H9 (cell line): ENCODE data around the gene INSYN1. TPM values are rescaled to one million over a fixed set of nuclear protein-coding genes. Genes with fewer than 3 reads are reported as not detected.

Experiments used
- DNase-seq: peaks from one replicate; pipeline ENCODE4 v3.0.0-alpha.2; 2017
- H2AFZ ChIP-seq: one replicate; pipeline ENCODE4 v1.6.1; 2013; ENCODE audit warnings: mild to moderate bottlenecking, low read length, control low read depth, moderate library complexity
- H2AK5ac ChIP-seq: 2 replicates; pipeline ENCODE4 v1.6.1; 2013; ENCODE audit warnings: low read length, control low read depth, mixed read lengths; ENCODE audit not compliant: insufficient read length
- H2BK120ac ChIP-seq: one replicate; pipeline ENCODE4 v1.6.1; 2013; ENCODE audit warnings: low read depth, mild to moderate bottlenecking, low read length, control low read depth, inconsistent platforms; ENCODE audit not compliant: poor library complexity, severe bottlenecking
- H2BK12ac ChIP-seq: 2 replicates; pipeline ENCODE4 v1.6.1; 2013; ENCODE audit warnings: low read length, control low read depth, mixed read lengths, low read depth; ENCODE audit not compliant: insufficient read length
- H2BK15ac ChIP-seq: 2 replicates; pipeline ENCODE4 v1.6.1; 2013; ENCODE audit warnings: low read depth, low read length, control low read depth
- H2BK20ac ChIP-seq: one replicate; pipeline ENCODE4 v1.6.1; 2013; ENCODE audit warnings: low read depth, mild to moderate bottlenecking, low read length, control low read depth, inconsistent platforms; ENCODE audit not compliant: poor library complexity, severe bottlenecking
- H2BK5ac ChIP-seq: 2 replicates; pipeline ENCODE4 v1.6.1; 2013; ENCODE audit warnings: low read length, control low read depth, mixed read lengths; ENCODE audit not compliant: insufficient read length
- H3K14ac ChIP-seq: 2 replicates; pipeline ENCODE4 v1.6.1; 2013; ENCODE audit warnings: low read length, control low read depth; ENCODE audit not compliant: insufficient read depth
- H3K18ac ChIP-seq: 2 replicates; pipeline ENCODE4 v1.6.1; 2013; ENCODE audit warnings: low read depth, mild to moderate bottlenecking, mixed read lengths, low read length, control low read depth; ENCODE audit not compliant: insufficient read length
- H3K23ac ChIP-seq: 2 replicates; pipeline ENCODE4 v1.6.1; 2013; ENCODE audit warnings: low read length, control low read depth, mixed read lengths, low read depth; ENCODE audit not compliant: insufficient read length
- H3K23me2 ChIP-seq: 2 replicates; pipeline ENCODE4 v1.6.1; 2013; ENCODE audit warnings: low read depth, mild to moderate bottlenecking, mixed read lengths, low read length, control low read depth; ENCODE audit not compliant: insufficient read length, poor library complexity, severe bottlenecking
- H3K27ac ChIP-seq: 2 replicates; pipeline ENCODE4 v1.5.1; 2013; ENCODE audit warnings: low read length, control low read depth, mixed read lengths, low read depth; ENCODE audit not compliant: insufficient read length
- H3K27me3 ChIP-seq: 2 replicates; pipeline ENCODE4 v1.6.1; 2013; ENCODE audit warnings: low read length, control low read depth, inconsistent platforms; ENCODE audit not compliant: insufficient read depth
- H3K4ac ChIP-seq: 2 replicates; pipeline ENCODE4 v1.6.1; 2013; ENCODE audit warnings: low read depth, mild to moderate bottlenecking, control low read depth, inconsistent platforms, low read length, moderate library complexity
- H3K4me1 ChIP-seq: 2 replicates; pipeline ENCODE4 v1.6.1; 2013; ENCODE audit warnings: low read length, control low read depth, inconsistent platforms; ENCODE audit not compliant: insufficient read depth
- H3K4me2 ChIP-seq: 2 replicates; pipeline ENCODE4 v1.6.1; 2013; ENCODE audit warnings: low read length, control low read depth, mixed read lengths; ENCODE audit not compliant: insufficient read length, insufficient read depth
- H3K56ac ChIP-seq: 2 replicates; pipeline ENCODE4 v1.6.1; 2013; ENCODE audit warnings: low read depth, mild to moderate bottlenecking, mixed read lengths, low read length, control low read depth; ENCODE audit not compliant: insufficient read length
- H3K79me1 ChIP-seq: 2 replicates; pipeline ENCODE4 v1.6.1; 2013; ENCODE audit warnings: low read depth, mild to moderate bottlenecking, moderate library complexity, low read length, control low read depth, inconsistent platforms; ENCODE audit not compliant: insufficient read depth, poor library complexity, severe bottlenecking
- H3K79me2 ChIP-seq: 2 replicates; pipeline ENCODE4 v1.6.1; 2013; ENCODE audit warnings: low read length, control low read depth, inconsistent platforms; ENCODE audit not compliant: insufficient read depth
- H3K9ac ChIP-seq: 2 replicates; pipeline ENCODE4 v1.6.1; 2013; ENCODE audit warnings: low read length, control low read depth, mixed read lengths; ENCODE audit not compliant: insufficient read length; ENCODE audit errors: extremely low read depth
- H3K9me3 ChIP-seq: one replicate; pipeline ENCODE4 v1.6.1; 2013; ENCODE audit warnings: low read depth, low read length, inconsistent platforms; ENCODE audit not compliant: control insufficient read depth
- H3T11ph ChIP-seq: one replicate; pipeline ENCODE4 v1.6.1; 2013; ENCODE audit warnings: mild to moderate bottlenecking, low read length, control low read depth, inconsistent platforms
- H4K20me1 ChIP-seq: one replicate; pipeline ENCODE4 v1.6.1; 2013; ENCODE audit not compliant: control insufficient read depth, insufficient read length, insufficient read depth
- H4K5ac ChIP-seq: 2 replicates; pipeline ENCODE4 v1.6.1; 2013; ENCODE audit warnings: low read depth, mild to moderate bottlenecking, mixed read lengths, low read length, control low read depth; ENCODE audit not compliant: insufficient read length
- H4K8ac ChIP-seq: replicated peaks from 2 replicates; pipeline ENCODE4 v1.6.1; 2013; ENCODE audit warnings: low read length, control low read depth, mixed read lengths, low read depth; ENCODE audit not compliant: insufficient read length
- H4K91ac ChIP-seq: 2 replicates; pipeline ENCODE4 v1.6.1; 2013; ENCODE audit warnings: low read depth, mild to moderate bottlenecking, moderate library complexity, mixed read lengths, low read length, control low read depth; ENCODE audit not compliant: insufficient read length
- H3K27ac Mint-ChIP-seq, 3 experiments: 2 replicates in 2 of 3; 3 replicates in 1 of 3; pipeline ENCODE4 v1.8.0; 2020 to 2021; ENCODE audit warnings: mixed read lengths in 3 of 3, mild to moderate bottlenecking in 1 of 3, moderate library complexity in 1 of 3
- H3K27me3 Mint-ChIP-seq: 2 replicates; pipeline ENCODE4 v1.8.0; 2021; ENCODE audit warnings: low read depth, mild to moderate bottlenecking, moderate library complexity, mixed read lengths
- H3K36me3 Mint-ChIP-seq, 3 experiments: 2 replicates in 2 of 3; 3 replicates in 1 of 3; pipeline ENCODE4 v1.8.0; 2020 to 2021; ENCODE audit warnings: low read depth in 3 of 3, mixed read lengths in 3 of 3; ENCODE audit not compliant: insufficient read depth in 1 of 3
- H3K4me1 Mint-ChIP-seq, 2 experiments: 2 replicates each; pipeline ENCODE4 v1.8.0; 2020; ENCODE audit warnings: mixed read lengths in 2 of 2
- H3K4me3 Mint-ChIP-seq, 2 experiments: 2 replicates in 1 of 2; 3 replicates in 1 of 2; pipeline ENCODE4 v1.8.0; 2020 to 2021; ENCODE audit warnings: mild to moderate bottlenecking in 2 of 2, mixed read lengths in 2 of 2, moderate library complexity in 1 of 2
- H3K9me3 Mint-ChIP-seq, 2 experiments: 2 replicates in 1 of 2; 3 replicates in 1 of 2; pipeline ENCODE4 v1.8.0; 2020; ENCODE audit warnings: mild to moderate bottlenecking in 2 of 2, mixed read lengths in 2 of 2, moderate library complexity in 1 of 2
- CTCF ChIP-seq: fragments of 200-600 bp; sonication (generic); conservative IDR thresholded peaks from 3 replicates; pipeline ENCODE4 v1.8.0; 2021; ENCODE audit warnings: antibody characterized with exemption, mild to moderate bottlenecking
- WGBS: extraction: QIAGEN DNeasy Blood & Tissue Kit; methylation state at CpG from one replicate; pipeline ENCODE4 v1.1.7; 2013; ENCODE audit warnings: missing lambda C conversion rate, low lambda C conversion rate, mixed read lengths; ENCODE audit not compliant: insufficient read length; ENCODE audit errors: extremely low coverage; 5-methylcytosine and 5-hydroxymethylcytosine counted together
- total RNA-seq: library from RNA; stranded (reverse); gene quantifications from 2 replicates; pipeline ENCODE4 v1.2.1, GENCODE V29; 2021

Gene INSYN1
- total RNA-seq, 1 experiment from 2014 or later = 1.9 TPM

DNA sequence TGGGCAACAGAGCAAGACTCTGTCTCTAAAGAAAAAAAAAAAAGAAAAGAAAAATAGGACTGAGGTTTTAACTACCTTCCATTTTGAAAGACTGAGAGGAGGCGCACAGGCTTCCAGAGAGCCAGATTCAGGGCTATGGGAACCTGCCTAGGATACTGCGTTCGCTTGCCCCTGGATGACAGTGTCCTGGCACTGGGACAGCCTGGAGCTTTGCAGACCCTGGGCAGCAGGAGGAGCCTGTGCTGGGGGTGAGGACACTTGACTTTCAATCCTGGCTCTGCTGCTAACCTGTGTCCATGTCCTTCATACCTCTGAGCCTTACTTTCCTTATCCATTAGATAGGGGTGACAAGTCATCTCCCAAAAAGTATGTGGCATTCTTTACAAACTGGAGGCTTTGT, 37.7 kb downstream of the INSYN1 start:
- Histone ChIP-seq H4K91ac (no peak overlapping the region), H3K4ac (no peak overlapping the region), H4K8ac (no peak overlapping the region), H2BK120ac (no peak overlapping the region), H3K27me3 (no peaks in the 10 kb centered on the region; the same call in 1 of the 2 replicates), H2AFZ (no peak overlapping the region), H4K20me1 (no peaks in the 10 kb centered on the region), H4K5ac (no peak overlapping the region), H3K27ac (no peak overlapping the region), H2BK20ac (no peak overlapping the region), H3K14ac (no peak overlapping the region), H3K9ac (no peak overlapping the region), H3T11ph (no peak overlapping the region), H3K56ac (no peak overlapping the region), H3K4me2 (no peak overlapping the region), H3K23me2 (no peaks in the 10 kb centered on the region), H2BK15ac (no peak overlapping the region), H3K4me1 (no peaks in the 10 kb centered on the region), H3K79me1 (no peaks in the 10 kb centered on the region), H2AK5ac (no peak overlapping the region), H3K23ac (no peak overlapping the region), H2BK12ac (no peak overlapping the region), H2BK5ac (no peak overlapping the region), H3K18ac (no peak overlapping the region), H3K79me2 (no peaks in the 10 kb centered on the region), H3K9me3 (no peaks in the 10 kb centered on the region)
- peaks cover 12 to 33% (median 22%) of the 10 kb centered on the region in 3 experiments; a peak in 6 of 7 replicates for H3K36me3 Mint-ChIP-seq
- no peak overlapping the region for H3K27ac Mint-ChIP-seq
- TF ChIP-seq CTCF = no peak
- no peaks in the 10 kb centered on the region; the same call in 1 of the 2 replicates for H3K27me3 Mint-ChIP-seq
- H3K9me3 Mint-ChIP-seq = no peaks in the 10 kb centered on the region
- no peak for DNase-seq
- no peak overlapping the region for H3K4me3 Mint-ChIP-seq
- peaks cover 3 to 5% of the 10 kb centered on the region in 2 experiments; a peak in 2 of 4 replicates for H3K4me1 Mint-ChIP-seq
- no CpG with 5 or more reads among the region's 3 CpGs for WGBS
